NCI-H128 (cell line): ENCODE results near the gene ZBTB18.
"Not testable (repeated sequence)": the region's sequence is repeated elsewhere in the genome, so short reads cannot be mapped to it uniquely, and the experiment has no call there.

ENCODE experiments used
- DNase-seq: peaks from one replicate; lab custom pipeline; 2025; ENCODE audit not compliant: unreplicated experiment; lab: John Stamatoyannopoulos, UW

Gene ZBTB18

DNA sequence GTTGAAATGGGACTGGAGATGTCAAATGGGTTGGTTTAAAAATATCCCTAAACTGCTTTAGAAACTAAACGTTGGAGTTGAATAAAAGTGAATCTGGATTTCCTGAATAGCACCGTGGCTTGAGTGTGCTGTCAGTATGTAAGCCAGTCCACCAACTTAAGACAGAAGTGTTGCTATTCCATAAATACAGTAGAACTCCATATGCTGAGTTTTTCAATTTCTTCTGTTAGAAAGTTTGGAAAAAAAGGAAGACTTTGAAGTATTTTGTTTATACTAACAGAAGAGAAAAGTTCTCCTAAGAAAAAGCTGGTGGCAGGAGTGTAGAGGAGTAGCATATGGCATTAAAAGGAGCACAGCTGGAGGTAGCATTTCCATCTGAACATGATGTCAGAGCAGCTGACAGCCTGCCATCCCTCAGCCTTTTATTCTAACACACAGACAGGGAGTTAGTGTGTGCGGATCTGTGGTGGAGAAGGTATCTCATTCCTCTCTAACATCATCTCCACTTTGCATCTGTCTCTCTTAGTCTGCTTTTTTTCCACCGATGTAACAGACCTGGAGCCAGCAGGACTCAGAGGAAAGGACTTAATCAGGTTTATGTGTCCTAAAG lies at the start of gene ZBTB18:
Gene ZBTB18, plus strand, starts transcription at position 449 of the 610 bp plus-strand sequence. Its CDS starts 149 bp downstream, at position 598.
- DNase-seq: peak; percentile 69

- no peak for DNase-seq
These were observed 48.4 kb upstream of the ZBTB18 start for GRCh38 chr1:244002721-244003120.

DNA sequence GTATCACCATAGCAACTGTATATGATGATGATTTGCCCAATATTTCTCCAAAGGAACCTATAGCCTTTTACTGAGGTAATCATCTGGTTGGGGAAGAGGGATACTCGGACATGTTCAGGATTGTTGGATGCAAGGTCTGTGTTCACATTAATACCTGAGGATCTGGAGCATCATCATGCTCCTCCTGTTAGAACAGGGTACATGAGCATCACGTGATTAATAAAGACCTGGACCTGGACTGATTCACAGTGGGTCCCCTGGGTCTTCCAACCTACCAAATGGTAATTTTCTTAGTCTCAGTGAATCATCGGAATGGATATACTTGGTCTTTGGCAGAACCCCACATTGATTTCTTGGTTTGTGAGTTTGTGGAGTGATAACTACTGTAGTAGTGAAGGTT lies 45.6 kb upstream of the ZBTB18 start:
- DNase-seq: no peak

- no peak for DNase-seq
These were observed 44.6 kb upstream of the ZBTB18 start for GRCh38 chr1:244006381-244006901.

- DNase-seq: no peak
These were observed 44.1 kb upstream of the ZBTB18 start for GRCh38 chr1:244006961-244007360.

- DNase-seq: no peak
These were observed 40.9 kb upstream of the ZBTB18 start for GRCh38 chr1:244010191-244010590.

DNA sequence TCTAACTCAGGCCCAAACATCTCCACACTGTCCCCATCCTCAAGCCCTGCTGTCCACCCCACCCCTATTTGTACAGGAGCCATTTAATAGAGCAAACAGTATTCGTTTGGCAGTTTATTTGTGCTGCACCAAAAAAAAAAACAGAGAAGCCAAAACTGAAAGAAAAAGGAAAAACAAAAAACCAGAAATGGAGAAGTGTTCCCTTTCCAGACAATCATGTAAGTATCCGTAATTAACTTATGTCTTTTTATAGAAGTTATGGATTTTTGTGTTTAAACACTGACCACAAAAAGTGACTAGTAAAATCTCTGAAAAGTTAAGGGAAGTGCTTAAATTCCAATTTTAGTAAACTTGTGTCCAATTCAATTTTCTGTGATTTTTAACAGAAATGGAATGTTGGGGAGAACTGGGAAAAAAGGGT lies 40.4 kb upstream of the ZBTB18 start:
- DNase-seq: no peak

DNA sequence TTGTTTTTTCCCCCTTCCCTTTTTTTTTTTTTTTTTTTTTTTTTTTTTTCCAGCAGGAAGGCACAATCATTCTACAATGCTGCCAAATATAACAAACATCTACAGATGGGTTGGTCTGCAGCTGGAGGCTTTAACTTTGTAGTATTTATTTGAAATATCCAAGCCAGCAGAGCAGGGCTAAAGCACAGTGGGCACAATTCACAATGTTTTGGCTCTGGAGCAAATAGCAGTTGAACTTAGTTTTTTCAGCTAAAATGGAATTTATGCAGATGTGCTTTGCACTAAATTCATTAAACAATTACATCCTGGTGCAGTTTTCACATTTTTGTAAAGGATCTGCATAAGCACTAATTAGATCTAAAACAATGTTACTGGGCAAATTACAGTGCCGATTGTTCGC lies 39.8 kb upstream of the ZBTB18 start:
- DNase-seq: no peak

DNA sequence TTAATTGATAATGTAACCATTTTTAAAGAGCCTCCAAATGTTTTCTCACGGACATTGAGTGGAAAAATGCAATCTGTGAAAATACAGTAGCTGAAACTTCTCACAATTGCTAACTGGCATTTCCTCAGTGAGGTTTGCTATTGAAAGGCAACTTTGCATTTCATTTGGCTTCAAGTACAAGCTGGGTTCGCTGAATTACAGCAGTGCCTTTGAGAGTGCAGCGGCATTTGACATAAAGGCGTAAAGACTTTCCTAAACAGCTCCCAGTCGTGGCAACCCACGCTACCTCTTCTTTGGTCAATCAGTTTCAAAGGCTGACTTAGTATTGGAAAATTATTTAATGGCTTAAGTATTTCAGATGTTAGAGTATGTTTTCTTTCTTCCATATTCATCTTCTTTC lies 39.3 kb upstream of the ZBTB18 start:
- DNase-seq: no peak

- no peak for DNase-seq
These were observed 38.9 kb upstream of the ZBTB18 start for GRCh38 chr1:244012202-244012601.

DNA sequence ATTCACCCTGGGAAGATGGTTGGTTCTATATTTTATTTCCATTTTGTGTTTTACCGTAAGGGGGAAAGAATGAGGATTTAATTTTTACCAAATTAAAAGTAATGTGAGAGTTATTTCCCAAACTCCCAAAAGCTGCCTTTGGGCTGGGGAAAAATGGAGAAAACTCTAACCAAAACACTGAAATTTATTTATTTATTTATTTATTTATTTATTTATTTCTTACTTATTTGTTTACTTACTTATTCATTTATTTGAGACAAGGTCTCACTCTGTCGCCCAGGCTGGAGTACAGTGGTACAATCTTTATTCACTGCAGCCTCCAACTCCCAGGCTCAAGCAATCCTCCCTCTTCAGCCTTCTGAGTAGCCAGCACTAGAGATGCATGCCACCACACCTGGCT lies 38.0 kb upstream of the ZBTB18 start:
- DNase-seq: no peak

DNA sequence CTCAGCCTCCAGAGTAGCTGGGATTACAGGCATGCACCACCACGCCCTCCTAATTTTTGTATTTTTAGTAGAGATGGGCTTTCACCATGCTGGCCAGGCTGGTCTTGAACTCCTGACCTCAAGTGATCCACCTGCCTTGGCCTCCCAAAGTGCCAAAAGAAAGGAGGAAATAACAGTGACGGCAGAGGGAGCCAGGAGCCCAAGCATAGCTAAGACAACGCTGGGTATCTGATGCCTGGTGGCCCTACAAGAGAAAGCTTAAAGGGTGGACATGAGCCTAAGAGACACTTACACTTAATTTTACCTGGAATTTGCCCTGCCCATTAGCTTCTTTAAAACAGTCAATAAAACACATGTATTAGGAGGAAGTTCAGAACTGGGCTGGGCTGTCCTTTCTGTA lies 36.2 kb upstream of the ZBTB18 start:
- not testable (repeated sequence) for DNase-seq

DNA sequence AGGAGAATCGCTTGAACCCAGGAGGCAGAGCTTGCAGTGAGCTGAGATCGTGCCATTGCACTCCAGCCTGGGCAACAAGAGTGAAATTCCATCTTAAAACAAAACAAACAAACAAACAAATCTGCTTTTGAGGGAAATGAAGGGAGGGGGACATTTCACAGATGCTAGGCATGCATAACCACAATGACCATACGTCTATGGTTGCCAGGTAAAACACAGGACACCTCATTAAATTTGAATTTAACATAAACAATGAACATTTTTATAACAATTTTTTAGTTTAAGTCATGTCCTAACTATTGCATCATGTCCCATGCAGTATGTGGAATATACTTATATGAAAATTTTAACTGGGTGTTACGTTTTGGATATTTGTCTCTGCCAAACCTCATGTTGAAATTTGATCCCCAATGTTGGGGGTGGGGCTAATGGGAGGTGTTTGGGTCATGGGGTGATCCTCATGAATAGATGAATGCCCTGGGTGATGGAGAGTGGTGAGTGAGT lies 31.0 kb upstream of the ZBTB18 start:
- DNase-seq: no peak

GRCh38 chr1:244021427-244021826 lies 29.7 kb upstream of the ZBTB18 start:
- DNase-seq: no peak

DNA sequence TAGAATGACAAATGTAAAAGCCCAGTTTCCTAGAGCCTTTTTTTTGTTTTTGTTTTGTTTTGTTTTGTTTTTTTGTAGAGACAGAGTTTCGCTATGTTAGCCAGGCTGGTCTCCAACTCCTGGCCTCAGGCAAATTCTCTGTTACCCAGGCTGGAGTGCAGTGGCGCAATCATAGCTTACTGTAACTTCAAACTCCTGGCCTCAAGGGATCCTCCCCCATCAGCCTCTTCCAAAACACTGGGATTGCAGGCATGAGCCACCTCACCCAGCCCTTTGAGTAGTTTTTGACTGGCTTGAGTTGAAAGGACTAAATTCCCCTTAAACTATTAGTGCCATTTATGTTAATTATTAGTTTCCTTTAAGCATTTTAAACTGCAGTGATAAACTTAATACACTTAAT lies 28.8 kb upstream of the ZBTB18 start:
- DNase-seq: no peak

DNA sequence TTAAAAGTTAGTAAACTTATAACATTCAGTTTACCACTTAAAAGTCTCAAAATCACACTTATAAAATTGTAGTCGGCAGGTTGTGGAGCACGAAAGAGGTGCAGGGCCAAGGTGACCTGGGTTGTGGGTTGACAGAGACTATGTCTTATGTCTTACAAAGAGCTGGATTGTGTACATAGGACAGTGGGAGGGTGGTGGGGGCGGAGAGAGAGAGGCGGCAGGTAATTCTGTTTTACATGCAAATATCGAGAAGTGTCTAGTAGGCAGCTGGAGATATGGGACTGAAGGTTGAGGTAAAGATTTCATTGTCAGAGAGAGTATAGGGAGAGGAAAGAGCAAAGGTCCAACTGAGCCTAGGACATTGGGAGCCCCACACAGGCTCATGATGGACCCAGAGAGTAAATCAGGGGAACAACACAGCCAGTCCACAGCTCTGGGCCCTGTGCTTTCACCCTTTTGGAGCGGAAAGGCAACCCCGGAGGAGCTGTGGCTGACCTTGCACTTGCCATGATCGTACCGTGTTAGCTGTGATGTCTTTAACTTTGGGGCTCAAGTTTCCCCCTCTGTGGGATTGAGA lies 28.1 kb upstream of the ZBTB18 start:
- DNase-seq: no peak

GRCh38 chr1:244027491-244028145 lies 23.5 kb upstream of the ZBTB18 start:
- DNase-seq: no peak

GRCh38 chr1:244028701-244029100 lies 22.4 kb upstream of the ZBTB18 start:
- no peak for DNase-seq

DNA sequence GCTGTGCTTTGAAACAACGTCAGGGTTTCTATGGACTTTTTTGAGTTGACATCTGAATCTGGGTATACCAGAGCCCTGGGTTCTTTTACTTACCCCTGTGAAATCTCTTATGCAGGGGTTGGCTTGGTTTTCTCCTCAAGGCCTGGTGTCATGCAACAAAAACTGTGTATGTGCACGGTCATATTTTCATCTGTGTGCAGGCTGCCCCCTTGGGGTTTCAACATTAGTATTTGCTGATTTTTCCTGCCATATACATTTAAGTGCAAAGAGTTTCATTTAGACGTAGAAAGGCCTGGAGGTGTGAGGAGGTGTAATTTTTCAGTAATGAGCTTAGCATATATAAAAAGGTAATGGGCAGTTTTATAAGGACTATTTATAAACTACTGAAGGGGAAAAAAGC lies 22.0 kb upstream of the ZBTB18 start:
- no peak for DNase-seq

GRCh38 chr1:244030481-244031040 lies 20.5 kb upstream of the ZBTB18 start:
- no peak for DNase-seq

GRCh38 chr1:244035358-244035757 lies 15.7 kb upstream of the ZBTB18 start:
- DNase-seq: no peak

GRCh38 chr1:244037252-244037651 lies 13.8 kb upstream of the ZBTB18 start:
- DNase-seq: no peak
